Neural cell (in vitro differentiated cells): ENCODE results near the gene ANP32E. TPM values are rescaled to one million over a fixed set of nuclear protein-coding genes. Genes with fewer than 3 reads are reported as not detected.

ENCODE experiments used
- H2AFZ ChIP-seq: fragments of 200-600, 300-800 bp; sonication (generic), shearing (Covaris generic); 2 replicates; pipeline ENCODE4 v1.6.0; 2014; ENCODE audit warnings: low read depth, mild to moderate bottlenecking, antibody characterized with exemption, low read length, moderate library complexity
- H3F3A ChIP-seq: fragments of 200-600 bp; shearing (Covaris generic); 2 replicates; pipeline ENCODE4 v1.6.1; 2016; ENCODE audit warnings: mild to moderate bottlenecking, moderate library complexity, mixed read lengths, antibody characterized with exemption, low read length; ENCODE audit not compliant: insufficient read depth, poor library complexity, severe bottlenecking
- H3K27ac ChIP-seq: fragments of 200-600, 300-800 bp; sonication (generic), shearing (Covaris generic); 2 replicates; pipeline ENCODE4 v1.5.1; 2014; ENCODE audit warnings: mild to moderate bottlenecking, low read length, moderate library complexity
- H3K27me3 ChIP-seq: fragments of 300-800, 200-600 bp; sonication (generic), shearing (Covaris generic); 2 replicates; pipeline ENCODE4 v1.6.0; 2014; ENCODE audit warnings: mild to moderate bottlenecking, low read depth, low read length, moderate library complexity; ENCODE audit not compliant: insufficient read depth
- H3K36me3 ChIP-seq: fragments of 300-800, 200-600 bp; sonication (generic), shearing (Covaris generic); 2 replicates; pipeline ENCODE4 v1.5.1; 2014; ENCODE audit warnings: mild to moderate bottlenecking, antibody characterized with exemption, low read length, moderate library complexity; ENCODE audit not compliant: insufficient read depth
- H3K4me2 ChIP-seq: fragments of 300-800, 200-600 bp; sonication (generic), shearing (Covaris generic); 2 replicates; pipeline ENCODE4 v1.6.0; 2014; ENCODE audit warnings: mild to moderate bottlenecking, low read length
- H3K4me3 ChIP-seq: fragments of 300-800, 200-600 bp; sonication (generic), shearing (Covaris generic); 2 replicates; pipeline ENCODE4 v1.5.1; 2014; ENCODE audit warnings: mild to moderate bottlenecking, low read length, moderate library complexity
- H3K79me2 ChIP-seq: fragments of 200-600 bp; shearing (Covaris generic); replicated peaks from 2 replicates; pipeline ENCODE4 v1.6.0; 2014; ENCODE audit warnings: mild to moderate bottlenecking, low read length, moderate library complexity; ENCODE audit not compliant: insufficient read depth
- H3K9ac ChIP-seq: fragments of 300-800, 200-600 bp; sonication (generic), shearing (Covaris generic); 2 replicates; pipeline ENCODE4 v1.6.1; 2016; ENCODE audit warnings: mild to moderate bottlenecking, low read length, mixed read lengths
- H3K9me2 ChIP-seq: fragments of 200-600 bp; shearing (Covaris generic); 2 replicates; pipeline ENCODE4 v1.6.1; 2016; ENCODE audit warnings: mild to moderate bottlenecking, low read length, mixed read lengths; ENCODE audit not compliant: insufficient read depth
- H3K9me3 ChIP-seq: fragments of 200-600, 300-800 bp; sonication (generic), shearing (Covaris generic); 2 replicates; pipeline ENCODE4 v1.6.1; 2016; ENCODE audit warnings: mild to moderate bottlenecking, mixed run types, low read length, moderate library complexity, mixed read lengths
- H4K20me1 ChIP-seq: fragments of 200-600 bp; shearing (Covaris generic); 2 replicates; pipeline ENCODE4 v1.6.1; 2016; ENCODE audit warnings: mild to moderate bottlenecking, mixed run types; ENCODE audit not compliant: insufficient read depth
- CTCF ChIP-seq: fragments of 450-650 bp; IDR thresholded peaks from 2 replicates; pipeline ENCODE4 v1.5.1; 2014; ENCODE audit warnings: antibody characterized with exemption, mild to moderate bottlenecking, moderate library complexity; ENCODE audit not compliant: poor library complexity, severe bottlenecking
- EP300 ChIP-seq: fragments of 450-650 bp; conservative IDR thresholded peaks from 2 replicates; pipeline ENCODE4 v1.6.1; 2014; ENCODE audit warnings: antibody characterized with exemption, mild to moderate bottlenecking, moderate library complexity; ENCODE audit not compliant: poor library complexity, severe bottlenecking
- EZH2 ChIP-seq: fragments of 200-600, 300-800 bp; shearing (Covaris generic), sonication (generic); IDR thresholded peaks from 2 replicates; pipeline ENCODE4 v1.6.1; 2014; ENCODE audit warnings: antibody characterized with exemption, low read length, borderline replicate concordance, mild to moderate bottlenecking; ENCODE audit not compliant: insufficient read depth, poor library complexity, severe bottlenecking
- MXI1 ChIP-seq: fragments of 450-650 bp; conservative IDR thresholded peaks from 2 replicates; pipeline ENCODE4 v1.6.1; 2014; ENCODE audit warnings: antibody characterized with exemption, mild to moderate bottlenecking; ENCODE audit not compliant: poor library complexity, severe bottlenecking
- POLR2AphosphoS5 ChIP-seq: IDR thresholded peaks from 2 replicates; pipeline ENCODE4 v1.6.1; 2012
- RAD21 ChIP-seq: fragments of 450-650 bp; conservative IDR thresholded peaks from 2 replicates; pipeline ENCODE4 v1.6.1; 2014; ENCODE audit warnings: antibody characterized with exemption, mild to moderate bottlenecking, moderate library complexity
- REST ChIP-seq: IDR thresholded peaks from 2 replicates; pipeline ENCODE4 v1.6.1; 2012; ENCODE audit warnings: borderline replicate concordance
- SMC3 ChIP-seq: fragments of 450-650 bp; conservative IDR thresholded peaks from 2 replicates; pipeline ENCODE4 v1.6.1; 2014; ENCODE audit warnings: antibody characterized with exemption, mild to moderate bottlenecking, moderate library complexity; ENCODE audit not compliant: poor library complexity
- TAF1 ChIP-seq: IDR thresholded peaks from 2 replicates; pipeline ENCODE4 v1.6.1; 2012; ENCODE audit warnings: low read depth
- polyA plus RNA-seq: library from polyadenylated mRNA; depleted of rRNA; stranded (reverse); fragments of >200 nt; gene quantifications from 2 replicates; pipeline ENCODE4 v1.2.3, GENCODE V29; 2014

Gene ANP32E
- polyA plus RNA-seq, 1 donor from 2014 or later: 17.9 TPM

GRCh38 chr1:150263549-150263948 lies 27.6 kb upstream of the ANP32E start:
- H4K20me1 ChIP-seq: no peaks in the 10 kb centered on the region
- H3K4me2 ChIP-seq: no peak overlapping the region
- no peaks in the 10 kb centered on the region for H3K9me3 ChIP-seq
- no peaks in the 10 kb centered on the region for H3K27me3 ChIP-seq
- no peak overlapping the region for H3K4me3 ChIP-seq
- H2AFZ ChIP-seq: no peak overlapping the region
- no peaks in the 10 kb centered on the region for H3K36me3 ChIP-seq
- TF ChIP-seq POLR2AphosphoS5 (no peak), TAF1 (no peak), REST (no peak), EP300 (no peak), MXI1 (no peak), EZH2 (no peak), CTCF (no peak), SMC3 (no peak), RAD21 (no peak)
- no peaks in the 10 kb centered on the region for H3K9me2 ChIP-seq
- H3K79me2 ChIP-seq: peaks cover 16% of the 10 kb centered on the region
- no peaks in the 10 kb centered on the region for H3F3A ChIP-seq
- no peak overlapping the region for H3K9ac ChIP-seq
- H3K27ac ChIP-seq: no peak overlapping the region

- Histone ChIP-seq H3K4me2 (no peak overlapping the region), H3K79me2 (peaks cover 7% of the 10 kb centered on the region), H3F3A (no peaks in the 10 kb centered on the region), H3K27me3 (no peaks in the 10 kb centered on the region), H3K27ac (no peak overlapping the region), H3K4me3 (no peak overlapping the region), H3K9me3 (no peaks in the 10 kb centered on the region), H4K20me1 (no peaks in the 10 kb centered on the region), H3K36me3 (no peaks in the 10 kb centered on the region), H3K9me2 (no peaks in the 10 kb centered on the region), H3K9ac (no peak overlapping the region), H2AFZ (no peak overlapping the region)
- no peak for TF ChIP-seq MXI1
- TF ChIP-seq SMC3: no peak
- TF ChIP-seq TAF1: no peak
These were observed 26.7 kb upstream of the ANP32E start for GRCh38 chr1:150262388-150263320.
